Gastrocnemius medialis (tissue), 4 donors: Measurements from ENCODE around the gene CAMTA1. TPM values are rescaled to one million over a fixed set of nuclear protein-coding genes. Genes with fewer than 3 reads are reported as not detected.

Experiments used
- ATAC-seq, 2 donors: fragments of 150-250 bp; one replicate each; pipeline ENCODE4 v1.9.1; 2016
- DNase-seq, 2 donors: peaks; one replicate each; pipeline ENCODE4 v3.0.0-alpha.2; 2019
- H3K27ac ChIP-seq, 4 donors: fragments of 200-600 bp; sonication (generic); 1 replicate in 1 of 4; 2 replicates in 3 of 4; pipeline ENCODE4 v1.5.1; 2016 to 2018; ENCODE audit warnings: mild to moderate bottlenecking in 2 of 4, moderate library complexity in 1 of 4
- H3K27me3 ChIP-seq, 3 donors: fragments of 200-600 bp; sonication (generic) in 2 of 3; 1 replicate in 1 of 3; 2 replicates in 2 of 3; pipeline versions ENCODE4 v1.5.1 to v1.6.0; 2016 to 2019; ENCODE audit warnings: mild to moderate bottlenecking in 1 of 3, moderate library complexity in 1 of 3
- H3K36me3 ChIP-seq, 2 donors: fragments of 200-600 bp; sonication (generic) in 1 of 2; one replicate each; pipeline ENCODE4 v1.5.1; 2017 to 2018
- H3K4me1 ChIP-seq, 2 donors: fragments of 200-600 bp; sonication (generic) in 1 of 2; one replicate each; pipeline ENCODE4 v1.5.1; 2016 to 2017; ENCODE audit warnings: mild to moderate bottlenecking in 2 of 2
- H3K4me3 ChIP-seq, 4 donors: fragments of 200-600 bp; sonication (generic) in 3 of 4; 1 replicate in 1 of 4; 2 replicates in 3 of 4; pipeline ENCODE4 v1.5.1; 2016 to 2019; ENCODE audit warnings: mild to moderate bottlenecking in 2 of 4
- H3K9me3 ChIP-seq, 3 donors: fragments of 200-600 bp; sonication (generic) in 2 of 3; 1 replicate in 1 of 3; 2 replicates in 2 of 3; pipeline ENCODE4 v1.5.1; 2016 to 2019
- POLR2A ChIP-seq, 2 donors: fragments of 450-650 bp; IDR thresholded peaks; one replicate each; pipeline ENCODE4 v1.6.1; 2017; ENCODE audit warnings: antibody characterized with exemption in 2 of 2, mild to moderate bottlenecking in 2 of 2, moderate library complexity in 2 of 2
- in situ Hi-C, 4 donors: fragments of 200-750 bp; cut with MboI; loops; one replicate each; pipeline versions ENCODE4 v1.15.0 to v1.8.0; 2017; ENCODE audit warnings: low sequenced_read_pairs in 4 of 4
- intact Hi-C: fragments of 100-400 bp; cut with DNase I; formaldehyde crosslinking; loops from one replicate; pipeline ENCODE4 v1.15.1; 2023; ENCODE audit warnings: low total_unique reads
- total RNA-seq, 4 donors: library from RNA; depleted of rRNA; stranded (reverse); fragments of >200 nt; gene quantifications; one replicate each; pipeline versions ENCODE4 v1.1.0 to v1.2.3, GENCODE V29; 2016
- TF ChIP-seq, protein P1 (sequence below), 5 experiments: fragments of 450-650 bp in 3 of 5; fragments of 200-600 bp in 2 of 5; sonication (generic) in 2 of 5; IDR thresholded peaks in 4 of 5; conservative IDR thresholded peaks in 1 of 5; 1 replicate in 4 of 5; 2 replicates in 1 of 5; pipeline ENCODE4 v1.5.1; 2016 to 2019; ENCODE audit warnings: antibody characterized with exemption in 5 of 5, mild to moderate bottlenecking in 3 of 5, moderate library complexity in 3 of 5

CAMTA1 gene
- total RNA-seq, 4 donors from 2014 or later: 60.5 to 113 (median 70.4) TPM

DNA sequence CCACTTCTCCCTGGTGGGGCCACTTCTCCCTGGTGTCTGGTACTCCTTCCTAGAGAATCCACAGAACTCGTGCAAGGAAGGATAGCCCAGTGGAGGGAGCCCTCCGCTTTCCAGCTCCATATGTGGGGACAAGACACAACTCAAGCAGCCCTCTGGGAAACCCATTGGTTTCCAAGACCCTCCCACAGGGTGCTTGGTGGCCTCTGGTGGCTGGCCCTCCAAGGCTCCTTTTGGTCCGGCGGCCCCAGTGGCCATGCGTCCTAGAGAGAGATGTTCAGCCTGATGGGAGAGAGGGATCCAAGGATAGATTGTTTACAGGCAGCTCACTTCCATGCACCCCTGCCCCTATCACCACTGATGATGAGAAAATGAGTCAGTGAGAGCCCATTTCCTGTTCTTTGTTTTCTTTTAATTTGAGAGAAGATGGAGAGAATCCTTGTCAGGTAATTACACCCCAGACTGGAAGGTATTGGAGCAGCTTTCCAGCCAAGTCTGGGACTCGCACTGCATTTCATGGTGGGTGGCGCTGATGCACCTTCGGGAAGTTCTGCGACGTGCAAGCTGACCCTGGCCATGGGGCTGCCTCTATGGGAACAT lies 499.7 kb downstream of the CAMTA1 start:
- Histone ChIP-seq H3K4me1 (peaks cover 0 to 5% of the 10 kb centered on the region in 2 donors), H3K27me3 (no peaks in the 10 kb centered on the region), H3K36me3 (no peaks in the 10 kb centered on the region), H3K4me3 (no peak overlapping the region), H3K9me3 (no peaks in the 10 kb centered on the region), H3K27ac (no peak overlapping the region)
- in situ Hi-C loops: no loop called here
- ATAC-seq (no peak), DNase-seq (no peak)
- intact Hi-C loops: no loop called here
- TF ChIP-seq POLR2A (IDR thresholded peaks at IDR 0.05): no peak
- TF ChIP-seq, protein P1, sequence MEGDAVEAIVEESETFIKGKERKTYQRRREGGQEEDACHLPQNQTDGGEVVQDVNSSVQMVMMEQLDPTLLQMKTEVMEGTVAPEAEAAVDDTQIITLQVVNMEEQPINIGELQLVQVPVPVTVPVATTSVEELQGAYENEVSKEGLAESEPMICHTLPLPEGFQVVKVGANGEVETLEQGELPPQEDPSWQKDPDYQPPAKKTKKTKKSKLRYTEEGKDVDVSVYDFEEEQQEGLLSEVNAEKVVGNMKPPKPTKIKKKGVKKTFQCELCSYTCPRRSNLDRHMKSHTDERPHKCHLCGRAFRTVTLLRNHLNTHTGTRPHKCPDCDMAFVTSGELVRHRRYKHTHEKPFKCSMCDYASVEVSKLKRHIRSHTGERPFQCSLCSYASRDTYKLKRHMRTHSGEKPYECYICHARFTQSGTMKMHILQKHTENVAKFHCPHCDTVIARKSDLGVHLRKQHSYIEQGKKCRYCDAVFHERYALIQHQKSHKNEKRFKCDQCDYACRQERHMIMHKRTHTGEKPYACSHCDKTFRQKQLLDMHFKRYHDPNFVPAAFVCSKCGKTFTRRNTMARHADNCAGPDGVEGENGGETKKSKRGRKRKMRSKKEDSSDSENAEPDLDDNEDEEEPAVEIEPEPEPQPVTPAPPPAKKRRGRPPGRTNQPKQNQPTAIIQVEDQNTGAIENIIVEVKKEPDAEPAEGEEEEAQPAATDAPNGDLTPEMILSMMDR (IDR thresholded peaks at IDR 0.05 in 4 of 5, conservative IDR thresholded peaks at IDR 0.05 in 1 of 5): no peak

DNA sequence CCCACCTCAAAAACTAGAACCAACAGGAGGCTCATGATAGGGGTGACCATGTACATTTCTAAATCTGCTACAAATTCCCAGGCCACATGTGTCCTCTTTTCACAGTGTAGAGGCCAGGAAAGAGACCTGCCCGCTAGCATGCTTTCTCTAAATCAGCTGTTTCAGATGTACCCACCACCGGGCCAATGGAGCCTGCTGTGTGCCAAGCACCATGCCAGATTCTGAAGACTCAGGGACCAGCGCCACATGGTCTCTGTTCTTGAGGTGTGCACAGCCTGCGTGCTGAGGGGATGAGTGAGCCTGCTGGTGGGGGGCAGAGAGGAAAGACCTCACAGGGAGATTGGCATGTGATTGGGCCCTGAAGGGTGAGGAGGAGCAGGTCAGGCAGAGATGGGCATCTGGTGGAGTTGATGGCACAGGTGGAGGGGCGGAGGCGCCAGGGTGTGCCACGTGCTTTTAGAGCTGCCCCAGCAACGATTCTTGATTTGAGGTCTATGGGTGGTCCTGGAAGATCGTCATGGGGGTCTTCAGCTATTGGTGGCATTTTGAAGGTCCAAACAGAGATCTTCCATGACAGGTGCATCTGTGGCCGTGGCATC lies 500.7 kb downstream of the CAMTA1 start:
- intact Hi-C loops: no loop called here
- Histone ChIP-seq H3K27me3 (no peaks in the 10 kb centered on the region), H3K27ac (no peak overlapping the region), H3K36me3 (no peaks in the 10 kb centered on the region), H3K4me1 (peaks cover 1 to 10% of the 10 kb centered on the region in 2 donors), H3K4me3 (no peak overlapping the region), H3K9me3 (no peaks in the 10 kb centered on the region)
- DNase-seq (no peak), ATAC-seq (no peak)
- in situ Hi-C loops: no loop called here
- TF ChIP-seq, protein P1 (IDR thresholded peaks at IDR 0.05 in 4 of 5, conservative IDR thresholded peaks at IDR 0.05 in 1 of 5): no peak
- no peak for TF ChIP-seq POLR2A (IDR thresholded peaks at IDR 0.05)

DNA sequence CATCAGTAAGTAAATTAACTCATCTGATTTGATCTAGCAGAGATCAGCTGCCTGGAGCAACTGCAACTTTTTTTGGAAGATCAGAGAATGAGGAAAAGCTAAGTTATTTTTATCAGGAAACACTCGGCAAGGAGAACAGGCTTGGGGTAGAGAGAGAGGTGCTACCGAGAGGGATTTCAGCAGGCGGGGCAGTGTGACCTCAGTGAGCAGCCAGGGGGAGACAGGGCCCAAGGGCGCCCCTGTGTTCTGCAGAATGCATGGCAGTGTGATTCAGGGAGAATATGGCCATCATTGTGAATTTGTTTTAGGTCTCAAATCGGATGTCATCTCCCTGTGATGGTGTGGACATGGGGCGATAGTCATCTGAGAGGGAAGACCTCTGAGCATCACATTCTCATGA lies 501.8 kb downstream of the CAMTA1 start:
- Histone ChIP-seq H3K9me3 (no peaks in the 10 kb centered on the region), H3K4me1 (peaks cover 9 to 12% of the 10 kb centered on the region in 2 donors), H3K27ac (no peak overlapping the region), H3K36me3 (no peaks in the 10 kb centered on the region), H3K27me3 (no peaks in the 10 kb centered on the region), H3K4me3 (no peak overlapping the region)
- intact Hi-C loops: no loop called here
- ATAC-seq: no peak
- TF ChIP-seq POLR2A (IDR thresholded peaks at IDR 0.05): no peak
- TF ChIP-seq, protein P1 (IDR thresholded peaks at IDR 0.05 in 4 of 5, conservative IDR thresholded peaks at IDR 0.05 in 1 of 5): no peak
- DNase-seq: no peak
- in situ Hi-C loops: no loop called here

DNA sequence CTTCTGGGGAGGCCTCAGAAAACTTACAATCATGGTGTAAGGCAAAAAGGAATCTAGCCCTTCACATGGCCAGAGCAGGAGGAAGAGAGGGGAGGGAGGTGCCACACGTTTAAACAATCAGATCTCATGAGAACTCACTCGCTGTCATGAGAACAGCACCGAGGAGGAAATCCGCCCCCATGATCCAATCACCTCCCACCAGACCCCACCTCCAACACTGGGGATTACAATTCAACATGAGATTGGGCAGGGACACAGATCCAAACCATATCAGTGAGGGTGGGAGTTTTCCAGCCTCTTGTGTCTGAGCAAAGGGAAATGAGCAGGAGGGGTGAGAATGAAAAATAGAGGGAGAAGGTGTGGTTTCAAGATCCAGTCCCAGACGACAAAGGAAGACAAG lies 503.7 kb downstream of the CAMTA1 start:
- no peaks in the 10 kb centered on the region for H3K36me3 ChIP-seq
- in situ Hi-C loops: no loop called here
- ATAC-seq (no peak), DNase-seq (no peak)
- H3K4me1 ChIP-seq: peaks cover 15 to 16% of the 10 kb centered on the region in 2 donors
- H3K27ac ChIP-seq: no peak overlapping the region
- no peaks in the 10 kb centered on the region for H3K27me3 ChIP-seq
- no peak for TF ChIP-seq POLR2A (IDR thresholded peaks at IDR 0.05)
- TF ChIP-seq, protein P1 (IDR thresholded peaks at IDR 0.05 in 4 of 5, conservative IDR thresholded peaks at IDR 0.05 in 1 of 5): no peak
- intact Hi-C loops: no loop called here
- no peaks in the 10 kb centered on the region for H3K9me3 ChIP-seq
- H3K4me3 ChIP-seq: no peak overlapping the region
